ENCODE data around the gene MAN1A1. TPM values are rescaled to one million over a fixed set of nuclear protein-coding genes. Genes with fewer than 3 reads are reported as not detected.

MAN1A1 gene
- total and polyA plus RNA-seq, 2 of the 8 experiments (the other 6 are each of a cell fraction or from before 2014, with no cell fraction given), result 1.8 to 5.4 TPM

DNA sequence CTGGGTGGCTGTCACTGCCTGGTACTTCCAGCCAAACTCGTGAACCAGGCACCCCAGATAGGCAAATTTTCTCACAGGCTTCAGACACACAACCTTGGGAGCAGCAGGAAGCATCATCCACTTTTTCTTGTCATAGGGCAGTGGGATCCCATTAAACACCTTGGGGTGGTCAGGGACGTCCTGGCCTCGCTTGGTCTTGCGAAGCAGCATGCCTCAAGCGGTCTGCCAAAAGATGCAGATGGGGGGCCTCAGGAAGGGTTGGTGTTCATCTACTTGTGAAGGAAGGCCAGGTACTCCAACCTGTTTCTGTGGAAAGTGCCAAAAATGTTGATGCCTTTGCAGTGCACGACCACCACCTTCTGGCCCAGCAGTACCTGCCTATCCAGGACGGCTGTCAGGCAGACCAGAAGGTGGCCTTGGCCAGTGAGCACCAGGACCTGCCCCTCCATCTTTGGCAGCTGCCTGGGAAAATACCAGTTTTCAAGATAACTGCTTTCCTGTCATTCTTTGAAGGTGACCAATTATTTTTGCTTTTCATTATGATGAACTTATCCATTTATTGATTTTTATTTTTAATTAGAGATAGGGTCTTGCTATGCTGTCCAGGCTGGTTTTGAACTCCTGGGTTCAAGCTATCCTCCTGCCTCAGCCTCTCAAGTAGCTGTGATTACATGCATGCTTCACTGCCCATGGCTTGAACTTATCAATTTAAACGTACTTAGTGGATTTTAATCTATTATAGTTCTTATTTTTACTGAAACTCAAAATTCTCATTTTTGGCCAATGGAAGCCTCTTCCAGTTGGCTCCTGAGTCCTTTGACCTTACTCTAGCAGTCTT lies 80.1 kb downstream of the MAN1A1 start (continued):
- TF ChIP-seq CBX5 (IDR thresholded peaks at IDR 0.05; ENCODE audit: low read depth, low read length) (no peak), HDAC6 (IDR thresholded peaks at IDR 0.05; ENCODE audit: low read depth, low read length) (no peak), POU5F1 (IDR thresholded peaks at IDR 0.05; ENCODE audit: low read depth, low read length) (no peak)
